GM21619 (cell line): ENCODE results near the gene PUS3.
"Not testable (repeated sequence)": the region's sequence is repeated elsewhere in the genome, so short reads cannot be mapped to it uniquely, and the experiment has no call there.

Experiments
- ATAC-seq: cut with Tn5 transposase; IDR thresholded peaks from one replicate; pipeline ENCODE4 v1.9.1; 2021; ENCODE audit not compliant: unreplicated experiment

Gene PUS3

DNA sequence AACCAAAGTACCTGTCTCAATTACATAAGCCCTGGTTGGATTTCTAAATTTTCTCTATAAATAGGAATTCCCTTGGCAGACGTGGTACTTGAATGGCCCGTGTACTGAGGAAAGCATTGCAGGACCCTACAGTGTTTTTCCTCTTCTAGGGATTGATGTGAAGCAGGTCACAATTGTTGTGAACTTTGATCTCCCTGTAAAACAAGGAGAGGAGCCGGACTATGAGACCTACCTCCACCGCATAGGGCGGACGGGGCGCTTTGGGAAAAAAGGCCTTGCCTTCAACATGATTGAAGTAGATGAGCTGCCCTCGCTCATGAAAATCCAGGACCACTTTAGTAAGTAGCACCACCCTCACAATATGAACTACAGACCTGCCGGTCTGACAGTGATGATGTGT lies 18.0 kb upstream of the PUS3 start:
- ATAC-seq = no peak

DNA sequence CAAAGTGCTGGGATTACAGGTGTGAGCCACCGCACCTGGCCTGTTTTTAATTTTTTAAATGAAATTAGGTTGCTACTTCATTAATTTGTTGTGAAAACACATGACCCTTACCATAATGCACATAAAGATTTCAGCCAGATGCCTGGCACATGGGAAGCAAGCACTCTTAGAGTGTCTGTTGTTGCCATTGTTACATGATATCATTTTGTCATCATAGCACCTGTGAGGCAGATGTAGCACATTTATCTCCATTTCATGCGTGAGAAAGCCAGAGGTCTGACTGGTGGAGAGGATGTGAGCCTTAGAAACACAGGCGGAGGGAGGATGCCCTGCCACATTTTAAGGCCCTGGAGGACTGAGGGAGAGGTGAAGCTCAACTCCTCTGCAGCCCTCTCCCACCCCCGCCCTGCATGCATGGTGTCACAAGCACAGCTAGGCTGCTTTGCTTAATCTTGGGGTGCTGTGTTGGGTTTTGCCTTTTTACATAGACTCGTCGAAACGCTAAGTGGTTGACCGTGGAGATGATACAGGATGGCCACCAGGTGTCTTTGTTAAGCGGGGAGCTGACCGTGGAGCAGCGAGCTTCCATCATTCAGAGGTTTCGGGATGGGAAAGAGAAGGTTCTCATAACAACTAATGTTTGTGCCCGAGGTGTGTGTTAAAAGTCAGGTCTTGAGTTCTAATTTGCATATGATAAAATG lies 15.3 kb upstream of the PUS3 start:
- no peak for ATAC-seq

DNA sequence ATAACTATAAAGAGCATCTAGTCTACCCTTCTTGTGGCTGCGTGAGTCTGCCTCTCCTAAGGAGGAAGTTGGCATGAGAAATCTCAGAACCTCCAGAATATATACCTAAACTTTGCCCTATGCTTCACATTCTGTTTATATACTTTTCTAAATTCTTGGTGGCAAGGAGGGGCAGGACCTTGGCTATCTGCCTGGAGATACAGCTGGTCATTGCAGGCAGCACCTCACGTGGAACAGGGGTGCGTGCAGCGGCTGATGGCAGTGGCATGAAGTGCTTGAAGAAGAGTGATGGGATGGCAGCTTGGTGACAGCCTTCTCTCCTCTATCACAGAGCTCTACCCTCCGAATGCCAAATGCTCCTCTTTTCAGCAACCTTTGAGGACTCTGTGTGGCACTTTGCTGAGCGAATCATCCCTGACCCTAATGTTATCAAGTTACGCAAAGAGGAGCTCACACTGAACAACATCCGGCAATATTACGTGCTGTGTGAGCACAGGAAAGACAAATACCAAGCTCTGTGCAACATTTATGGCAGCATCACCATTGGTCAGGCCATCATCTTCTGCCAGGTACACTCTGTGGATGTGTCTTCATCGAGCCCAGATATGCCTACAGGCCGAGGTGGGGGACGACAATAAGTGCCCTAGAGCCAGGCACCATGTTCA lies 13.8 kb upstream of the PUS3 start:
- ATAC-seq = no peak

DNA sequence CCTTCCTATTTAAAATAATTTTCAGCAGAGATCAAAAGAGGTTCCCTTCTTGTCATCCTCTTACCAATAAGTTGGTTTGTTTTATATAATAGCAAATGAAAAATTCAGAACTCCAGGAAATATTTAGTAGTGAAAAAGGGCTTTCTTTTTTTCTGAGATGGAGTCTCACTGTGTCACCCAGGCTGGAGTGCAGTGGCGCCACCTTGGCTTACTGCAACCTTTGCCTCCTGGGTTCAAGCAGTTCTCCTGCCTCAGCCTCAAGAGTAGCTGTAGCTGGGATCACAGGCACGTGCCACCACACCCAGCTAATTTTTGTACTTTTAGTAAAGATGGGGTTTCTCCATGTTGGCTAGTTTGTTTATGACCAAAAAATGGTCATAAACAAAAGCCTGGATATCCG lies 11.6 kb upstream of the PUS3 start:
- not testable (repeated sequence) for ATAC-seq

DNA sequence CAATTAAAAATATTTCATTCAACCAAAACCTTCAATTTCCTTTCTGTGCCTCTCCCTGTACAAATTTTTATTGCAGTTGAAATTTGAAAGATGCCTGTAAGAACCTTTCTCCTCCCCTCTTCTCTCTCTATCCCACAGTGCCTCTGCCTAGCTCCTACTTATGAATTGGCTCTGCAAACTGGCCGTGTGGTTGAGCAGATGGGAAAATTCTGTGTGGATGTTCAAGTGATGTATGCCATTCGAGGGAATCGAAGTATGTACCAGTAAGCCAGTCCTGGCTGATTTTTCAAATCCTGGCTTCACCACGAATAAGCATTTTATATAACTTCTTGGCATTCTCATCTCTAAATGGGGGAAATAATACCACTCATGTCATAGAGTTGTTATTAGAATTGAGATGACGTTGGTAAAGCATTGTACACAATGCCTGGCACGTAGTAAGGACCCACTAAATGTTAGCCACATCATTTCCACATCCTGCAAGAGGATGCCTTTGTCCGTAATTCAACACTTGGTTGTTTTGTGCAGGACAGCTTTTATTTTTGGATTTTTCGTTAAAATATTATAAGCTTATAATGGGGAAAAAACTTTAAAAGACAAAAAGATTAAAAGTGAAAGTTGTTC lies 7.3 kb upstream of the PUS3 start:
- ATAC-seq = no peak

DNA sequence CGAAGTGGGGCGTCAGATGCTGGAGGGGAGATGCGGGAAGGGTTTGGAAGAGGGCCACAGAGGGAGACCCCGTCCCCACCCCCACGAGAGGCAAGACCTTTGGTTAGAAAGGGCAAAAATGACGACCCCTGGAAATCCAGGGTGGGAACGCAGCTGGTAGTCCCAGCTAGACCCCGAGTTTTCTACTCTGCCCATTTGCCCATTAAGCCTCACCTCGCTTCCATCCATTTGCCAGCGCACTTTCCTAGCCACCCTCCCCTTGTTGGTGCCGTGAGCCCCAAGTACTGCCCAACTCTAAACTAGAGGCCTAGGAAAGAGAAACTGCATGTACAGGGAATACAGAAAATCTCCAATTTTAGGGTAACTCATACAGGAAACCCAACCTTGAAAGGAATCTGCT lies 1.7 kb upstream of the PUS3 start:
- no peak for ATAC-seq

DNA sequence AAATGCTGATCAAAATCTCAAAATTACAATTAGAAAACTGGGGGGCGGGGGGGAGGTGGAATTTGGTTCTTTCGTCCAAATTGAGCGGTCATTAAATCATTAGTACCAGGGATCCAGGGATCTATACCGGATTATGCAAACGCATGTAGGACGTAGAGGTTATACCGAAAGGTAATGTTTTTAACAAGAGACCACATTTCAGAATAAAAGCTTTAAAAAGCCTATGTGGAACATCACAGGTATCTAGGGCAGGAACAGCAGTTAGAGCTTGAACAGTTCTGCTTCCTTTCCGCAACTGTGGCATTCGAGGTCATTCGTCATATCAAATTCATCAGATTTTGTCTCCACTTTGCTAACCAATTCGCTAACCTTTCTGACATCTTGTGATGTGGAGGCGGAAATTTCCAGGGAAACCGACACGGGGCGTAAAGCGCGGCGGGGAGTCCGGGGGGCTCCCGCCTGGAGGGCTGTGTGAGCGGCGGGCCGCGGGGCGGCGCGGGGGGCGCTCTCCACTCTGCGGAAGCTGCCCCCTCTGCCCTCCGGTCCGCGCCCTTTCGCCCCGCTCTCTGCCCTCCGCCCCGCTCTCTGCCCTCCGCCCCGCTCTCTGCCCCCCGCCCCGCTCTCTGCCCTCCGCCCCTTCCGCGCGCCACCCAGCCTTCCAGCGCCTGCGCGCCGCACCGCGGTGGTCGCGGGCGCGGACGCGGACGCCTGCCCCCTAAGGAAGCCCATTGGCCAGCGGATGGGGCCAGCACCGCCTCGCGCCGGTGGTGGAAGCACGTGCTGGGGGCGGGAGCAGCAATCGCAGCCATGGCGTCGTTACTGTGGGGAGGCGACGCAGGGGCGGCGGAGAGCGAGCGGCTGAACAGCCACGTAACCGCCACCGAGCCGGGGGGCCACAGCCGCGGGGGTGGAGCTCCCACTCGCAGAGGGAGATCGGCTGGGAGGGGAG lies 979 bp upstream of the PUS3 start, which contains the start of gene DDX25:
DDX25 (plus strand) TSS at position 798 of the 949 bp plus-strand sequence; CDS start at position 808, 10 bp downstream.
- ATAC-seq = no peak

DNA sequence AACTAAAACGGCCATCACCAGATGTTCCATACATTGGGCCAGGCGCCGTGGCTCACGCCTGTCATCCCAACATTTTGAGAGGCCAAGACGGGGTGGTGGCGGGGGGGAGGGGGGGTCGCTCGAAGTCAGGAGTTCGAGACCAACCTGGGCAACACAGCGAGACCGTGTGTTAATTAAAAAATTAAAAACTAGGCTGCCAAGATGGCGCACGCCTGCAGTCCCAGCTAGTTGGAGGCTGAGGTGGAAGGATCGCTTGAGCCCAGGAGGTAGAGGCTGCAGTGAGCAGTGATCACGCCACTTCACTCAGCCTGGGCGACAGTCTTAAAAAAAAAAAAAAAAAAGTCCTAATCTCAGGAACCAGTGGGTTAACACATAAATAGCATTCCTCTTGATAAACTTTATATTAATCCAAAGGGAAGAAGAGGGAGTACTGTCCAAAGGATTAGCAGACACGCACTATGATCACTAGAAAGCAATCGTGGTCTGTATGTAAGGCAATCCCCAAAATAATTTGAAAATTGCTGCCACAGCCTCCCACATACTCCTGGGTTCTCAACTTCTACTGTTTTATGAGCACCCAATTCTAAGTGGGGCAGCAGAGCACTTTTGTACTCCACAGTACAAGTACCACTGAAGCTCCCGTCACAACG lies 604 bp downstream of the PUS3 start:
- ATAC-seq = no peak

DNA sequence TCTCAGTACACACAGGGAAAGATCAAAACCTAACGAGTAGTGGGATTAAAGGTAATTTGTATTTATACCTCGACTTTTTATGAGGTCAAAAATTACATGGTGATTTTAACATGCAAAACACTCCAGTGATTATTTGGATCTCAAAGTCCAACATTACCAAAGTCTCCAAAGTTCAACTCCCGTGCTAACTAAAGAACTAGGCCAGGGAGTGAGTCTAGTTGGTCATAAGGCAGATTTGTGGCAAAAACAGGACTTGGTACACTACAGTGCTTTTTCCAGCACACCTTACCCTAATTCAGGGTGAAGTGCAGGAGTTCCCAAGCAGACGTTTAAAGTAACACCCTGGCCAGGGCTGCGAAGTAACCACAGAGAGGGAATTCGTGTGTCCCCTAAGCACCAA lies 1.1 kb downstream of the PUS3 start:
- ATAC-seq = no peak

DNA sequence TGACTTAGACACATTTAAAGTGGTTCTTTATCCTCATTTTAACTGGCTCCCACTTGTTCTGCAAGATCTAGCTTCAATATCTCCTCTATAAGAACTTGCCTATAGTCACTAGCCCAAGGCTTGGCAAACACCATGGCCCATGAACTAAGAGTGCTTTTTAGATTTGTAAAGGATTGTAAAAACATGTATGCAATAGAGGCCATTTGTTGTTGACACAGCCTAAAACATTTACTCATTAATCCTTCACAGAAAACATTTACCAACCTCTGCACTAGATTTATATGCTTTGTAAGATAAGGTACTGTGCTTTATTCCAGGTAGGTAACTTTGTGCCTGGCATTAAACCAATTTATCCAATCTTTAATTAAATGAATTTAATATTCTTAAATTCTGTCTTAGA lies 10.0 kb downstream of the PUS3 start:
- no peak for ATAC-seq

DNA sequence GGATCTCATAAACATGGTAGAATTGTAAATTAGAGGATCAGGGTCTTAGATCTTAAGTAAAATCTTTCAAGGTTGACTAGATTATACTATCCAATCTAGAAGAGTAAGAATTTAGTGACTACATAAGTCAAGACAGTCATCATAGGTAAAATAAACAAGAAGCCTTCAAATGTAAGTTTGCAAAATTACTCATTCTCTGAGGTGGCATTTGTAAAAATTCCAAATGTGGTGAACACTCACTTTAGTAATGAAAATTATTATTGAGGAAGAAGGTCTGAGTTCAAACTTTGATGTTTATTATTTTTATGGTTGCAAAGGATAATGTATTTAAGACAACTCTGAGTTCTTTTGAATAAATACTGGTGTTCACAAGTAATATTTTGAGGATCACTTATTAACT lies 10.9 kb downstream of the PUS3 start:
- no peak for ATAC-seq

DNA sequence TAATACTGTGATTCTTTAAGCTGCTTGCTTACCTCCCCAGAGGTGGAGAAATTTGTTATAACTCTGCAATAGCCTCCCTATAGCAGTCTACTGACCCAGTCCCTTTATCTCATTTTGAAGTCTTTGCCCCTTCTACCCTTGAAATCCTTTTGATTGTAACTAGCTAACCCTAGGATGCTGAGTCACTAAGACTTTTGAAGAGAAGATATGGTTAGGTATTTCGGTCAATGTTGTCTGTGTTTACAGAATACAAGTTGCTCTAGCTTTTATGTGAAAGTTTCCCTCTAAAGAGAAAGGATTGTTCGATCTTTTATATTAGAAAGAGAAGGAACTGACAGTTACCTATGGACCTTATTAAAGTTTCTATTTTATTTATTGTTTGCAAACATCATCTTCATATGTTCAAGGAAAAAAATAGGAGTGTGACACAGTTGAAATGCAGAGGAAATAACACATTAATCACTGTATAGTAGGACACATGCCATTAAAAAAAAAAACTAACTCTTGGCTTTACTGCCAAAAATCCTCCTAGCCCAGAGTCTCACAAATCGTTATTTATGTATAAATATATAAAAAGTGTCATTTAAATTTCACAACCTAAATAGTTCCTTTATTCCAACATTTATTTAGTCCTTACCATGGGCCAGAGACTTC lies 12.4 kb downstream of the PUS3 start:
- ATAC-seq = no peak

DNA sequence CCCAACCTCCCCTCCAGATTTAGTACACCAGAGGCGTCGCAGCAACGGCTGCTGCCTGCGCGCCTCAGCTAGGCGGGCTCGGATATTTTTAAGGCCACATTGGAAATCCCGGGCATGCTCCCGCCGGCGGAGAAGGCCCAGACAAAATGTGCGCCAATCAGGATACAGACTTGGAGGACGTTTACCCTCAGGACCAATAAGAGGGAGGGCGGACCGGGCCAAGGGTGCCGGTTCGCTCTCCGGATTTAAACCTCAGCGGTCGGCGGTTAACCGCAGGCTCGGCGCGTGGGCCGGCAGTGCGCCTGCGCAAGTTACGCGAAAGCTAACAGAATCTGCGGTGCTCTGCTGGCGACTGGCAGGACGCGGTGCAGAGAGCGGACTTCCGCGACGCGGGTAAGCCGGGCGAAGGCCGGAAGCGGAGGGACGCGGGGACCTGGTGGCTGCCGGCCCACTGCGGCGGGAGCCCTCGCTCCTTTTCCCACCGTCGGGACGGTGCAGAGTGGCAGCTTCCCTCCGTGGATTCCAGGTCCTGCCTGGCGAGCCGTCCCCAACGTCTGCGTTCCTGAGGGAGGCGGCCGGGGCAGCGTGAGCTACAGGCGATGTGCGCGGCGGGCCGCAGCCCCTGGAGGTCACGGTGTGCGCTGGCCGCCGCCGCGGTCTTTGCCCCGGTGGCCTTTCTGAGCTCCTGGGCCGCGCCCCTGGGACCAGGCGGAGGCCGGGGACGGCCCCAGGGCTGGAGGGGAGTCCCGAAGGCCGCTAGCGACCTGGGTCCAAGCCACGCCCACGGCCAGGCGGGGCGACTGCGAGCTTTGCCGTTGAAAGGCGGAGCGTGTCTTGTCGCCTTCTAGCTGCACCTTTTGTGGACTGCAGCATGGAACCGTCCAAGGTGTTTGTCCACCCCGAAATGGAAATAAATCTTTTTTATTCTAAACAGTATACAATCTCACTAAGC lies 15.4 kb downstream of the PUS3 start, which contains the start of gene HYLS1:
HYLS1 (plus strand) TSS at position 296 of the 952 bp plus-strand sequence. CDS start 11,701 bp downstream, outside the sequence.
- ATAC-seq = peak; percentile 83

DNA sequence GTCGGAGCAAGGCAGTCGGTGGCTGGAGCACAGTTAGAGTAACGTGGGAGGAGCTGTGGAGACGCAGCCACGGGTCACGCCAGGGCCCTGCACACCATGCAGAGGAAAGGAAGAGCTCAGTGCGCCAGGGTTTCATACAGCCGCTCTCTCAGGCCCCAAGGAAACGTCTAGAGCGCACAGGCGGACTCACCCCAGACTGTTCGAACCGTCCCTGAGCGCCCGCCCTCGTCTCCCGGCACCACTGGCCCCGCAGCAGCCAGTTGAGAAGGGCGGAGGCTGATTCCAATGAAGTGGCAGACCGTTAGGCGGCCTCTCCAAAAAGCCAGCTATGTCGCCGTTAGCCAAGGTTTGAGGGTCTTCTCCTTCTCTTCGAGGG lies 16.0 kb downstream of the PUS3 start:
- peak; percentile 28 for ATAC-seq

DNA sequence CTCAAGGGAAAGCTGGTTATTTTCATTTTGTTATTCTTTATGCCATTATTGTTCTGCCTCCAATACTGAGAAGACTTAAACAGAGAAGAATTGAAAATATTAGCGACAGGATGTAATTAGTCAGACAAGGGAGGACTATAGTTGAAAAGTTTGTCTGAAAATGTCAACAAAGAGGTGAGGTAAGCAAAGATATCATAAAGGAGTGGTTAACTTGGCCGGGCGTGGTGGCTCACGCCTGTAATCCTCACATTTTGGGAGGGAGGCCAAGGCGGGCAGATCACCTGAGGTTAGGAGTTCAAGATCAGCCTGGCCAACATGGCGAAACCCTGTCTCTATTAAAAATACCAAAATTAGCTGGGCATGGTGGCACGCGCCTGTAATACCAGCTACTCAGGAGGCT lies 19.6 kb downstream of the PUS3 start:
- no peak for ATAC-seq

DNA sequence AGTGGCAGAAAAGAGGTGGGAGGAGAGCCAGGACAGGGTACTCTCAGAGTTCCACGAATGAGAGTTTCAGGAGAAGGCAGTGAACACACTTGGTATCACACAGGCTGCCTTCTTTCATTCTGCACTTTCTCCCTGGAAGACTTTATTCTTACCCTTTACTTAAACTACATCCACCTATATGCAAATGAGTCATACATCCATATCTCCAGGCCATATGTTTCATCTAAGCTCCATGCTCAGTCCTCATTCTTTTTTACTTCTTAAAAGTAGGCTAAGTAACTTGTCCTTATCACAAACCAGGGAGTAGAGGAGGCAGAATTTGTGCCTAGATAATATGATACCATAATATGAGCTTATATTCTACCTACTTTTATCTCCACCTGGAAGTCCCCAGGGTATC lies 21.7 kb downstream of the PUS3 start:
- ATAC-seq = no peak

DNA sequence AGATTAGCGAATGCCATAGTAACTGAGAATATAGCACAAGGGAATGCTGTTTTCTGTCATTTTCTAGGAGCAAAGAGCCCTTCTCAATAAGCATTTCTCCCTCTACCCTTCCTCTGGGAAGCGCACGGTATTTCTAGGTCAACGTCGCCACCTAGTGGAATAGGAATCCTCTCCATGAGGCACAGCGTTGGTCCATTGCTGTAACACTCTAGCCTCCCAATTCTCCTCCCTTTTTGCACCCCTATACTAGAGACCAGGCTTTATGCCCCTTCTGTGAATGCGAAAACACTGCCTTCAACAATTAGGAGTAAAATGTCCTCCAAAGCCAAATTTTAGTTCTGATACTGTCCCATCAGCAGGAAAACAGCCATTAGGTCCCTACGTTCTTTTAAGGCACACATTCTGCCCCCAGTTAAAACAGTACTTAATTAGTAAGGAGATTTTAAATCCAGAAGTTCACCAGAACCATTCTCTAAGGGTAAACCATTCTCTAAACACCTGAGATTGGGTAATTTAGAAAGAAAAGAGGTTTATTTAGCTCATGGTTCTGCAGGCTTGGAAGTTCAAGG lies 28.4 kb downstream of the PUS3 start:
- ATAC-seq = peak; percentile 90

DNA sequence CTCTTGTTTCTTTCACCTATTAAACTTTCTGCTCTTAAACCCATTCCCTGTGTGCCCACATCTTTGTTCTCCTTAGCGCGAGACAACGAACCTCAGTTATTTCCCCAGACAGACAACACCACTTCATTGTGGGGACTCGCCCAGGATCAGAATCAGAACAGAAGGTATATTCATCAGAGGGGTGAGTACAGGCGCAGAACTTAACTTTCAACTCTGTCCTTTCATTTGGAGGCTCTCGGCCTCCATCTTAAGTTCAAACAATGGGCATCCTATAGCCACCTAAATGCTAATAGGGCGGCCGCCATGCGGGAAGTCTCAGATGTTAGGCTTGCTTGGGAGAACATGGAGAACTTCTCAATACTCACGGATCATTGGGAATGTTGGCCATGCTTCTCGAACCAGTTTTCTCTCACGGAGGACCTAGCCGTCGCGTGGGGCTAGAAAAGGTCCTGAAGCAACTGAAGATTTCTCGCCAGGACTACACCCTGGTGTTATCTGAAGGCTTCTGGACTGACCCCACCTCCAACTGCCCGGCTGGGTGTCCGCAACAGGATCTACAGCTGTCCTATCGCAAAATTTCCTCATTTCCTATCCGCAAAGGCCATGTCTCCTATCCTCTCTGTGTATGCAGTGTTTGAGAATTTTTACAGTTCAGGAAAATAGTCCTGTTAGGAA lies 29.0 kb downstream of the PUS3 start:
- ATAC-seq = peak; percentile 5
